ENCODE results near the gene FIGLA. TPM values are rescaled to one million over a fixed set of nuclear protein-coding genes. Genes with fewer than 3 reads are reported as not detected.

The FIGLA gene
- total and polyA plus RNA-seq, 4 experiments from 2014 or later = not detected

DNA sequence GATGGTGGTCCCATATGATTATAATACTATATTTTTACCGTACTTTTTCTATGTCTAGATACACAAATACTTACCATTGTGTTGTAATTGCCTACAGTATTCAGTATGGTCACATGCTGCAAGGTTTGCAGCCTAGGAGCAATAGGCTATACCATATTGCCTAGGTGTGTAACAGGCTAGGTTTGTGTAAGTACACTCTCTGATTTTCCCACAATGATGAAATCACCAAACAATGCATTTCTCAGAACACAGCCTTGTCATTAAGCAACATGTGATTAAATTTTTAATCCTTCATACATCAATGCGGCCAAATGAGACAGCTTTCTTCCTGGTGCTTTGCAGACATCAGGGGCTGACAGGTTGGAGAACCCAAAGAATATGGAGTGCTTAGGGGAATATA is 59.7 kb downstream of the FIGLA start:
- H3K36me3 Mint-ChIP-seq = no peaks in the 10 kb centered on the region
- H3K4me3 ChIP-seq (ENCODE audit: low read length in 2 of 2) = no peak overlapping the region
- H3K27ac Mint-ChIP-seq = no peak overlapping the region
- H3K27me3 Mint-ChIP-seq = peaks cover 9 to 22% of the 10 kb centered on the region in 2 donors
- intact Hi-C loops (cut with micrococcal nuclease) = no loop called here
- no peak overlapping the region for H3K27ac ChIP-seq (ENCODE audit: low read depth, low read length)
- H3K9me3 ChIP-seq (ENCODE audit: control insufficient read depth in 1 of 2, low read length in 2 of 2) = no peaks in the 10 kb centered on the region
- DNase-seq = no peak
- CTCF ChIA-PET (ENCODE audit: partially characterized antibody) = no interaction called here
- POLR2A ChIA-PET (ENCODE audit: partially characterized antibody) = no interaction called here
- no peaks in the 10 kb centered on the region for H3K4me1 ChIP-seq (ENCODE audit: insufficient read depth, low read length)
- H3K4me3 Mint-ChIP-seq = no peak overlapping the region
- no peaks in the 10 kb centered on the region for H3K9me3 Mint-ChIP-seq
- no peaks in the 10 kb centered on the region for H3K36me3 ChIP-seq (ENCODE audit: insufficient read depth, low read length)
- H3K4me1 Mint-ChIP-seq = no peaks in the 10 kb centered on the region
- no peaks in the 10 kb centered on the region for H3K27me3 ChIP-seq (ENCODE audit: insufficient read depth, low read length)

DNA sequence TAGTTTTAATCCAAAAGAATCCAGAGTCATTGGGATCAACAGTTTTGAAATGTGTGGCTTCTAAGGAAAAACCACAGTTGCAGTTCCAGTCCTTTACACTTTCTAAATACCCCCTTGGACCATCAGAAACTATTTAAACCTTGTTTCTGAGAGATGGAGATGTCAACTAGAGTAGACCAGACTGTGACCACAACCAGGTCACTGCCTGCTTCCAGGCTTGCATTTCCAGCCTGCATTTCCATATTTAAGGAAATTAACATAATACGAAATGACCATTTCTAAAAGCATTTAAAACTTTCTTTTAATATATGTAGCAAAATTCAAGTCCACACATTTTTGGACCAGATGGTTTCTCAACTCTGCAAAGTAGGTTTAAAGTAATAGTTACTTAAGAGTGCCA is 60.8 kb downstream of the FIGLA start:
- no peak overlapping the region for H3K27ac ChIP-seq (ENCODE audit: low read depth, low read length)
- no peaks in the 10 kb centered on the region for H3K9me3 ChIP-seq (ENCODE audit: control insufficient read depth in 1 of 2, low read length in 2 of 2)
- no peaks in the 10 kb centered on the region for H3K27me3 ChIP-seq (ENCODE audit: insufficient read depth, low read length)
- no peaks in the 10 kb centered on the region for H3K36me3 Mint-ChIP-seq
- no peaks in the 10 kb centered on the region for H3K36me3 ChIP-seq (ENCODE audit: insufficient read depth, low read length)
- no peak overlapping the region for H3K4me3 Mint-ChIP-seq
- intact Hi-C loops (cut with micrococcal nuclease) = no loop called here
- ChIA-PET CTCF (ENCODE audit: partially characterized antibody) (no interaction called here), POLR2A (ENCODE audit: partially characterized antibody) (no interaction called here)
- H3K4me3 ChIP-seq (ENCODE audit: low read length in 2 of 2) = no peak overlapping the region
- no peak overlapping the region for H3K27ac Mint-ChIP-seq
- peaks cover 7 to 19% of the 10 kb centered on the region in 2 donors for H3K27me3 Mint-ChIP-seq
- H3K4me1 ChIP-seq (ENCODE audit: insufficient read depth, low read length) = no peaks in the 10 kb centered on the region
- no peak for DNase-seq
- no peaks in the 10 kb centered on the region for H3K4me1 Mint-ChIP-seq
- H3K9me3 Mint-ChIP-seq = no peaks in the 10 kb centered on the region

DNA sequence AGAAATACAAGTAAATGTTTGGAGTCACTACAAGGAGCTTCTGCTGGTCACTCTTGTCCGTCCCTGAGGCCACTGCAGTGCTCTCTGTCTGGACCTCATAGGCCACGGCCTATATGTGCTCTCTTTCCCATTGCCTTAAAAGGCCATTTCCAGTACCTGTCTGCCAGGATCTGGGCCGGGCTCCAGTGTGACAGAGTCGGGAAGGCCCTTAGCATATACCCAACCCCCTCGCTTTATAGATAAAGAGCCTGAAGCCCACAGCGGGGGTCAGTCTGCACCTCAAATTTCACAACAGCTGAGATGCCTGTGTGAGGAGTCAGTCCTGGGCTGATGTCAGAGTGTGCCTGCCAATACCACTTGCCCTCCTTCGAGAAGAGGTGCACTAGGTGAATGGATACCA is 62.3 kb downstream of the FIGLA start:
- Mint-ChIP-seq H3K27me3 (peaks cover 2 to 7% of the 10 kb centered on the region in 2 donors), H3K27ac (peak overlapping the region in 1 of 7 donors; percentile 24), H3K4me1 (no peaks in the 10 kb centered on the region), H3K9me3 (no peaks in the 10 kb centered on the region), H3K36me3 (no peaks in the 10 kb centered on the region), H3K4me3 (no peak overlapping the region)
- CTCF ChIA-PET (ENCODE audit: partially characterized antibody) = no interaction called here
- no peak for DNase-seq
- no peaks in the 10 kb centered on the region for H3K36me3 ChIP-seq (ENCODE audit: insufficient read depth, low read length)
- POLR2A ChIA-PET (ENCODE audit: partially characterized antibody) = no interaction called here
- intact Hi-C loops (cut with micrococcal nuclease) = no loop called here
- H3K27me3 ChIP-seq (ENCODE audit: insufficient read depth, low read length) = no peaks in the 10 kb centered on the region
- no peaks in the 10 kb centered on the region for H3K4me1 ChIP-seq (ENCODE audit: insufficient read depth, low read length)
- H3K27ac ChIP-seq (ENCODE audit: low read depth, low read length) = no peak overlapping the region
- no peak overlapping the region for H3K4me3 ChIP-seq (ENCODE audit: low read length in 2 of 2)
- H3K9me3 ChIP-seq (ENCODE audit: control insufficient read depth in 1 of 2, low read length in 2 of 2) = no peaks in the 10 kb centered on the region

Other genes with a start within 250 kb of the FIGLA start
- gene TGFA, start 236.8 kb downstream of the FIGLA start, total RNA-seq = 1 to 10 TPM; 2.9 to 4.2 TPM
- gene TGFA, start 236.8 kb downstream of the FIGLA start, polyA plus RNA-seq = 1 to 10 TPM in 1 of 2 donors, under 1 TPM in 1; 0.46 to 1.8 TPM
- 1 to 10 TPM in 1 of 2 experiments, under 1 TPM in 1; 0.94 to 1.1 TPM for gene ADD2, start 22.4 kb downstream of the FIGLA start, total RNA-seq
- under 1 TPM in 1 of 2 donors, not detected in 1; 0.41 TPM for gene ADD2, start 22.4 kb downstream of the FIGLA start, polyA plus RNA-seq
- gene CLEC4F, start 30.0 kb upstream of the FIGLA start, total RNA-seq = not detected
- gene CLEC4F, start 30.0 kb upstream of the FIGLA start, polyA plus RNA-seq = not detected
- not detected for gene CD207, start 45.2 kb upstream of the FIGLA start, total RNA-seq
- gene CD207, start 45.2 kb upstream of the FIGLA start, polyA plus RNA-seq = not detected
- gene VAX2, start 109.9 kb upstream of the FIGLA start, total RNA-seq = not detected
- not detected for gene VAX2, start 109.9 kb upstream of the FIGLA start, polyA plus RNA-seq
- gene ATP6V1B1, start 145.3 kb upstream of the FIGLA start, total RNA-seq = not detected
- gene ATP6V1B1, start 145.3 kb upstream of the FIGLA start, polyA plus RNA-seq = not detected
- under 1 TPM in 1 of 2 experiments, not detected in 1; 0.20 TPM for gene ANKRD53, start 188.0 kb upstream of the FIGLA start, total RNA-seq
- gene ANKRD53, start 188.0 kb upstream of the FIGLA start, polyA plus RNA-seq = not detected
- gene TEX261, start 204.2 kb upstream of the FIGLA start, total RNA-seq = 10 to 100 TPM; 61.1 to 70.0 TPM
- 10 to 100 TPM; 39.6 to 43.0 TPM for gene TEX261, start 204.2 kb upstream of the FIGLA start, polyA plus RNA-seq

All from CD4-positive, alpha-beta memory T cell (primary cell).